Gastroesophageal sphincter (tissue), 4 donors: ENCODE measurements around the gene DNAH8. TPM values are rescaled to one million over a fixed set of nuclear protein-coding genes. Genes with fewer than 3 reads are reported as not detected.

ENCODE experiments used
- ATAC-seq: fragments of 150-250 bp; one replicate; pipeline ENCODE4 v1.9.1; 2016; ENCODE audit warnings: mild to moderate bottlenecking, moderate library complexity
- H3K27ac ChIP-seq, 4 donors: fragments of 200-600 bp; sonication (generic) in 3 of 4; 1 replicate in 3 of 4; 2 replicates in 1 of 4; pipeline ENCODE4 v1.5.1; 2016 to 2019
- H3K27me3 ChIP-seq: fragments of 200-600 bp; sonication (generic); one replicate; pipeline ENCODE4 v1.5.1; 2019
- H3K36me3 ChIP-seq, 2 donors: fragments of 200-600 bp; sonication (generic); one replicate each; pipeline ENCODE4 v1.5.1; 2019; ENCODE audit warnings: control low read depth in 1 of 2
- H3K4me1 ChIP-seq, 3 donors: fragments of 200-600 bp; sonication (generic); 1 replicate in 2 of 3; 2 replicates in 1 of 3; pipeline ENCODE4 v1.5.1; 2016 to 2019; ENCODE audit warnings: control low read depth in 2 of 3
- H3K4me3 ChIP-seq, 2 donors: fragments of 200-600 bp; sonication (generic); one replicate each; pipeline ENCODE4 v1.5.1; 2019; ENCODE audit warnings: mild to moderate bottlenecking in 1 of 2, moderate library complexity in 1 of 2
- H3K9me3 ChIP-seq, 3 donors: fragments of 200-600 bp; sonication (generic); one replicate each; pipeline ENCODE4 v1.5.1; 2017 to 2019; ENCODE audit warnings: control low read depth in 2 of 3
- EP300 ChIP-seq: sonication (generic); formaldehyde crosslinking; IDR thresholded peaks from one replicate; pipeline ENCODE4 v1.6.1; 2017; ENCODE audit warnings: antibody characterized with exemption, mild to moderate bottlenecking
- POLR2A ChIP-seq, 2 donors: fragments of 450-650 bp; IDR thresholded peaks; one replicate each; pipeline ENCODE4 v1.6.1; 2017; ENCODE audit warnings: antibody characterized with exemption in 2 of 2, mild to moderate bottlenecking in 2 of 2, moderate library complexity in 1 of 2
- POLR2AphosphoS5 ChIP-seq: sonication (generic); formaldehyde crosslinking; IDR thresholded peaks from one replicate; pipeline ENCODE4 v1.6.1; 2017; ENCODE audit warnings: antibody characterized with exemption
- WGBS, 2 donors: methylation state at CpG; one replicate each; pipeline ENCODE4 v1.1.5; 2018; ENCODE audit warnings: low coverage in 1 of 2; 5-methylcytosine and 5-hydroxymethylcytosine counted together
- total RNA-seq, 4 donors: library from RNA; depleted of rRNA; stranded (reverse); fragments of >200 nt; gene quantifications; one replicate each; pipeline ENCODE4 v1.1.0, GENCODE V29; 2016
- TF ChIP-seq, protein P1 (sequence below), 4 experiments: fragments of 200-600 bp in 2 of 4; fragments of 450-650 bp in 2 of 4; sonication (generic) in 1 of 4; IDR thresholded peaks; one replicate each; pipeline ENCODE4 v1.5.1; 2017 to 2019; ENCODE audit warnings: antibody characterized with exemption in 4 of 4, mild to moderate bottlenecking in 2 of 4, moderate library complexity in 2 of 4

DNAH8 gene
- total RNA-seq, 4 donors from 2014 or later: not detected

DNA sequence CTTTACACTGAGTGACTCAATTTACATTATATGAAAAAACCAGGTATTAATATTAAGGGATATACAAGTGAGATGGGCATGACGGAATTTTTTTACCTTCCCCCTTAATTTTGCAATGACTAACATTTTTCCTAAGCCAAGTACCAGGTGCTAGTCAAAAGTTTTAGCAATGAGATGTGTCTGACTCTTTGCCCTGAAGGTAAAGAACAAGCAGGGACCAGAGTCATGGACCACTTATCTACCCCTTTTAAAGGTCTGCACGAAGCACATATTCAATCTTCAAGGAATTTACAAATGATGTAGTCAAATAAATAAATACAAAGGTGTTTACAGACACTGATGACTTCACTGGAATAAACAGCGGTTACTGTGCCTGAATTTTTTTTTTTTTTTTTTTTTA lies 13.6 kb upstream of the DNAH8 start:
- WGBS, 2 donors: 76 to 88% methylated on average over 2 to 3 of the region's 3 CpGs
- Histone ChIP-seq H3K9me3 (peaks cover 0 to 11% (median 0%) of the 10 kb centered on the region in 3 donors), H3K4me3 (peak overlapping the region in 1 of 2 donors; percentile 68), H3K27ac (peak overlapping the region in 2 of 4 donors; percentile 92 to 93), H3K4me1 (peaks cover 0 to 15% (median 0%) of the 10 kb centered on the region in 3 donors), H3K27me3 (peaks cover 3% of the 10 kb centered on the region), H3K36me3 (peaks cover 0 to 4% of the 10 kb centered on the region in 2 donors)
- no peak for ATAC-seq
- TF ChIP-seq POLR2A (IDR thresholded peaks at IDR 0.05) (no peak), POLR2AphosphoS5 (no peak), EP300 (no peak)
- TF ChIP-seq, protein P1, sequence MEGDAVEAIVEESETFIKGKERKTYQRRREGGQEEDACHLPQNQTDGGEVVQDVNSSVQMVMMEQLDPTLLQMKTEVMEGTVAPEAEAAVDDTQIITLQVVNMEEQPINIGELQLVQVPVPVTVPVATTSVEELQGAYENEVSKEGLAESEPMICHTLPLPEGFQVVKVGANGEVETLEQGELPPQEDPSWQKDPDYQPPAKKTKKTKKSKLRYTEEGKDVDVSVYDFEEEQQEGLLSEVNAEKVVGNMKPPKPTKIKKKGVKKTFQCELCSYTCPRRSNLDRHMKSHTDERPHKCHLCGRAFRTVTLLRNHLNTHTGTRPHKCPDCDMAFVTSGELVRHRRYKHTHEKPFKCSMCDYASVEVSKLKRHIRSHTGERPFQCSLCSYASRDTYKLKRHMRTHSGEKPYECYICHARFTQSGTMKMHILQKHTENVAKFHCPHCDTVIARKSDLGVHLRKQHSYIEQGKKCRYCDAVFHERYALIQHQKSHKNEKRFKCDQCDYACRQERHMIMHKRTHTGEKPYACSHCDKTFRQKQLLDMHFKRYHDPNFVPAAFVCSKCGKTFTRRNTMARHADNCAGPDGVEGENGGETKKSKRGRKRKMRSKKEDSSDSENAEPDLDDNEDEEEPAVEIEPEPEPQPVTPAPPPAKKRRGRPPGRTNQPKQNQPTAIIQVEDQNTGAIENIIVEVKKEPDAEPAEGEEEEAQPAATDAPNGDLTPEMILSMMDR (IDR thresholded peaks at IDR 0.05): no peak

DNA sequence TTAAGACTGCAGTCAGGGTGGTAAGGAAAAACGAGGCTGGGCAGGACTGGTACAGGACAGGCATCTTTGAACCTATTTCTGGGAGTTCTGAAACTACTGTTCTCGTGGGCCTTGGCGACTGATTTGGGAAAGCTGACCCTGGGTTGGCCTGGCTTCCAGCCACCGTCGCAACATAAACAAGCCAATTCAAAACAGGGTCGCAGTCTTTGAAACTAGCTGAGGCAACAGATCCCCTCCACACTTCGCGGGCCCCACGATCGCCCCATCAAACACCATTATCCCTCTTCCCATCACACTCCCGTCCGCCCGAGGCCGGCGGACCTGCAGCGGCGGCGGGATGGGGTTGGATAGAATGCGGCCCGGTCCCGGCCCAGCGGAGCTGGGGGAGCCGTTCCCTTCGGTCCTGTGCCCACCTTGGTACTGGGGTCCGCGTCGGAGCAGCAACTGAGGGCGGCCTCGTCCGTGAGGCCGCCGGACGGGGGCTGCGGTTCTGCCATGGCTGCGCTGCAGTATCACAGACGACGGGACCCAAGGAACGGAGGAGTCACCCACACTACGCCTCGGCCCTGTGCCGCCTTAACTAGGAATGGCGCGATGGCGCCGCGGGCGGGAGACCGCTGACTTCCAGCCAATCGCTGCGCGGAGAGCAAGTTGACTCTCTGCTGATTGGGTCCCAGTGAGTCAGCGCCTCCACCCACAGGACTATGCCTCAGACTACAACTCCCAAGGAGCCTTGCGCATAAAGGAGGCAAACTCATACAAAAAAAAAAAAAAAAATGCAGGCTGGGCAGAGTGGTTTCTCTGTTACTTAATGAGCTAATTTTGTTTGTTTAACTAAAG lies 12.3 kb upstream of the DNAH8 start, which contains the start of gene GLO1:
TSS of gene GLO1 (minus strand) at position 588 of the 840 bp plus-strand sequence. CDS start at position 497, 91 bp downstream.
- peak; percentile 100 for ATAC-seq
- TF ChIP-seq, protein P1 (IDR thresholded peaks at IDR 0.05): no peak
- peak; percentile 78 to 82 for TF ChIP-seq POLR2A (IDR thresholded peaks at IDR 0.05)
- peak; percentile 94 for TF ChIP-seq POLR2AphosphoS5
- Histone ChIP-seq H3K27me3 (peaks cover 11% of the 10 kb centered on the region), H3K4me1 (peaks cover 0 to 15% (median 0%) of the 10 kb centered on the region in 3 donors), H3K27ac (peak within 1 kb of the TSS; percentile 89 to 96 (median 92)), H3K9me3 (peaks cover 0 to 11% (median 0%) of the 10 kb centered on the region in 3 donors), H3K4me3 (peak within 1 kb of the TSS; percentile 68 to 75), H3K36me3 (peaks cover 0 to 4% of the 10 kb centered on the region in 2 donors)
- WGBS, 2 donors: 0% methylated on average over 2 to 14 of the region's 53 CpGs

DNA sequence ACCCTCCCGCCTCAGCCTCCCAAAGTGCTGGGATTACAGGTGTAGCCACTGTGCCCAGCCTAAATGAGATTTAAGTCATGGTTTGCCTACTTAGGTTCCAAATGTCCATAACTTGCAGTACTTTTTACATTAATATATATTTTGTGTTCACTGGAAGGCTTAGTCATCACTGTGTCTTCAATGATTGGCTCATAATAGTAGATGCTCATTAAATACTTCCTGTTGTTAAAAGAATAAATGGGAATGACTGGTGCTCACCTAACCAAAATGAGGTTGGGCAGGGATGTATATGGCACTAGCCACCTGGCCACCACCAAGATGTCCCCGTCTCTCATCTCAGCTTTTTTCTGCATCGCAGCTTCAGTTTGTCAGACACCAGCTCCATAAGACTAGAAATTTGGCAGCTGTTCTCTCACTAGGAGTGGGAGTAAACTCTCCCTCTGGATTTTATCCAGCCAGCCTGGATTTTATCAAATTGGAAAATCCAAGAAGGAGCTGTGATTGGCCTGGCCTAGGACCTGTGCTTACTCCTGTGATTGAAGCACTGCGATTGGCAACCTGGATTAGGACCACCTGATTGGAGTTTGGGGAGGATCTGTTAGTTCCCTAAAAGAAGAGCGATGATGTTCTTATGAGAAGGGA lies 11.0 kb upstream of the DNAH8 start:
- Histone ChIP-seq H3K4me3 (no peak overlapping the region), H3K36me3 (peaks cover 0 to 4% of the 10 kb centered on the region in 2 donors), H3K27me3 (peaks cover 11% of the 10 kb centered on the region), H3K4me1 (peaks cover 0 to 15% (median 0%) of the 10 kb centered on the region in 3 donors), H3K27ac (no peak overlapping the region), H3K9me3 (peaks cover 0 to 11% (median 0%) of the 10 kb centered on the region in 3 donors)
- 58 to 69% methylated on average over 3 of the region's 5 CpGs for WGBS, 2 donors
- no peak for ATAC-seq
- no peak for TF ChIP-seq POLR2AphosphoS5
- TF ChIP-seq POLR2A (IDR thresholded peaks at IDR 0.05): no peak
- no peak for TF ChIP-seq EP300
- TF ChIP-seq, protein P1 (IDR thresholded peaks at IDR 0.05): no peak

DNA sequence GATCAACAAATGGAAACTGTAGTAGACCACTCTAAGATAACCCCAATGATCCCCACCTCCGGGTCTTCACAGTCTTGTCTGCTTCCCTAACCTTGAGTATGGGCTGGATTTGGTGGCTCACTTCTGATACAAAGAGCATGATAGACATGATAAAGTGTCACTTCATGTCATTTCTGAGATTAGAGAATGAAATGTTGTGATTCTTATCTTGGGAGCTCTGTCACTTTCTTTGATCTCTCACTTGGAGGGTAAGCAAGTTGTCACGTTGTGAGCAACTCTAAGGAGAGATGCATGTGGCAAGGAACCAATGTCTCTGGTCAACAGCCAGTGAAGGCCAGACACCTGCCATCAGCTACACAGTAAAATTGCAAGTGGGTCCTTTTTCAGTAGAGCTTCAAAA lies 9.2 kb upstream of the DNAH8 start:
- Histone ChIP-seq H3K27me3 (peaks cover 16% of the 10 kb centered on the region), H3K4me1 (peaks cover 0 to 15% (median 0%) of the 10 kb centered on the region in 3 donors), H3K27ac (no peak overlapping the region), H3K9me3 (no peaks in the 10 kb centered on the region), H3K36me3 (peaks cover 0 to 3% of the 10 kb centered on the region in 2 donors), H3K4me3 (no peak overlapping the region)
- 45 to 68% methylated on average over 1 to 2 of the region's 2 CpGs for whole genome bisulfite sequencing, 2 donors
- ATAC-seq: no peak
- no peak for TF ChIP-seq POLR2AphosphoS5
- no peak for TF ChIP-seq POLR2A (IDR thresholded peaks at IDR 0.05)

DNA sequence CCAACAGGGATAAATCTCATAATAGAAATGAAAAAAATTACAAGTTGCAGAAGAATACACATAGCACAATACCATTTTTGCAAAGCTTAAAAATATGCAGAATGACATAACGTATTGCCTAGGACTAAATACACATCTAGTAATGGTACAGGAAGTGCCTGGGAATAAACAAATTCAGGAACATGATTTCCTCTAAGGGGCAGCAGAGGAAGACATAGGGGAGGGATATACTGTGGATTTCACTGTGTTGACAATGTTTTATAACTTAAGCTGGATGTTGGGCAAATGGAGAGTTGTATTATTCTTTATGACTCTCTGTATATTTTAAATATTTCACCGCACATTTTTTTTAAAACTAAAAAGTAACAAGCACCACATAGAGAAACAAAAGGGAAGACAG lies 6.6 kb upstream of the DNAH8 start:
- peaks cover 29% of the 10 kb centered on the region for H3K27me3 ChIP-seq
- H3K27ac ChIP-seq: no peak overlapping the region
- H3K4me1 ChIP-seq: peaks cover 0 to under 1% (median 0%) of the 10 kb centered on the region in 3 donors
- 20 to 38% methylated on average over 2 of the region's 2 CpGs for WGBS, 2 donors
- no peaks in the 10 kb centered on the region for H3K36me3 ChIP-seq
- H3K4me3 ChIP-seq: no peak overlapping the region
- TF ChIP-seq, protein P1 (IDR thresholded peaks at IDR 0.05): no peak
- TF ChIP-seq POLR2AphosphoS5 (no peak), EP300 (no peak), POLR2A (IDR thresholded peaks at IDR 0.05) (no peak)
- ATAC-seq: no peak
- H3K9me3 ChIP-seq: no peaks in the 10 kb centered on the region
